ENCODE data around the gene TUBB4A. TPM values are rescaled to one million over a fixed set of nuclear protein-coding genes. Genes with fewer than 3 reads are reported as not detected.

The TUBB4A gene
- total RNA-seq, 4 donors from 2014 or later = 7.8 TPM; not detected in 3

GRCh38 chr19:6516659-6517291, 14.7 kb upstream of the TUBB4A start:
- peaks cover 4 to 39% (median 22%) of the 10 kb centered on the region in 3 donors for H3K4me1 ChIP-seq
- no peak for DNase-seq
- no peaks in the 10 kb centered on the region for H3K9me3 ChIP-seq
- no peaks in the 10 kb centered on the region for H3K36me3 ChIP-seq
- intact Hi-C loops (cut with DNase I) = loop anchor here (5.0 kb wide), 2 partner anchors 116 to 346 kb away; no protein-coding TSS in a partner anchor
- TF ChIP-seq CTCF (IDR thresholded peaks at IDR 0.05) (peak; percentile 92 to 99 (median 97)), POLR2A (IDR thresholded peaks at IDR 0.05) (no peak)
- peaks cover 0 to 3% (median 0%) of the 10 kb centered on the region in 4 donors for H3K27me3 ChIP-seq
- peak overlapping the region; percentile 46 to 81 (median 74) for H3K4me3 ChIP-seq
- WGBS, 2 donors = 0% methylated on average over 9 to 21 of the region's 38 CpGs
- peak overlapping the region; percentile 77 to 89 (median 88) for H3K27ac ChIP-seq

DNA sequence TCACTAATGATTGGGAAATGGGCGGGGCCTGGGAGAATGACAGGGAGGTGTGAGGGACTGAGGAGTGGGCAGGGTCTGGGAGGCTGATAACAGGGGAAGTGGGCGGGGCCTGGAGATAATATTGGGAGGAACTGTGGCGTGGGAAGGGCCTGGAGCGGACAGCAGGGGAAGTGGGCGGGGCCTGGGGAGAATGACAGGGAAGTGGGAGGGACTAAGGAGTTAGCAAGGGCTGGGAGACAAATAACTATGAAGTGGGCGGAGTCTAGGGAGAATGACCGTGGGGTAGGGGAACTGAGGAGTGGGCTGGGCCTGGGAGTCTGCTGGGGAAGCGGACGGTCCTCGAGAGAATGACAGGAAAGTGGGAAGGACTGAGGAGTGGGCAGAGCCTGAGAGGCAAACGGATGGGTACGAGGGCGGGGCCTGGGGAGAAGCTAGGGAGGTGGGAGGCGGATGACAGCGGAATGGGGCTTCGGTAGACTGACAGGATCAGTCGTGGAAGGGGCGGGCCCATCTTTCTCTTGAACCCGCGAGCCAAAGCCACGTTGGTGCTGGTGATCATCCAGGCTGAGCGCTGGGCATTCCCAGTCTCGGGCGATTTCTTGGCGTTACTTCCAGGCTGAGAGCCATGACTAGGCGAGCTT, 14.0 kb upstream of the TUBB4A start:
- Histone ChIP-seq H3K9me3 (no peaks in the 10 kb centered on the region), H3K27me3 (peaks cover 0 to 3% (median 0%) of the 10 kb centered on the region in 4 donors), H3K27ac (peak overlapping the region; percentile 77 to 89 (median 88)), H3K36me3 (no peaks in the 10 kb centered on the region), H3K4me1 (peaks cover 4 to 39% (median 22%) of the 10 kb centered on the region in 3 donors), H3K4me3 (peak overlapping the region; percentile 46 to 81 (median 74))
- WGBS, 2 donors = 2% methylated on average over 21 to 23 of the region's 26 CpGs
- TF ChIP-seq POLR2A (IDR thresholded peaks at IDR 0.05) = no peak
- TF ChIP-seq CTCF (IDR thresholded peaks at IDR 0.05) = no peak
- no peak for DNase-seq
- intact Hi-C loops (cut with DNase I) = loop anchor here (5.0 kb wide), 2 partner anchors 116 to 346 kb away; no protein-coding TSS in a partner anchor

GRCh38 chr19:6514926-6515544, 12.9 kb upstream of the TUBB4A start:
- 67 to 81% methylated on average over 4 to 8 of the region's 15 CpGs for WGBS, 2 donors
- peaks cover 4 to 39% (median 22%) of the 10 kb centered on the region in 3 donors for H3K4me1 ChIP-seq
- no peak overlapping the region for H3K27ac ChIP-seq
- no peaks in the 10 kb centered on the region for H3K36me3 ChIP-seq
- TF ChIP-seq POLR2A (IDR thresholded peaks at IDR 0.05) (no peak), CTCF (IDR thresholded peaks at IDR 0.05) (no peak)
- peaks cover 0 to 2% (median 0%) of the 10 kb centered on the region in 4 donors for H3K27me3 ChIP-seq
- intact Hi-C loops (cut with DNase I) = loop anchor here (5.0 kb wide), 2 partner anchors 117 to 347 kb away; no protein-coding TSS in a partner anchor
- no peak overlapping the region for H3K4me3 ChIP-seq
- no peak for DNase-seq
- H3K9me3 ChIP-seq = no peaks in the 10 kb centered on the region

GRCh38 chr19:6514089-6514488, 12.0 kb upstream of the TUBB4A start:
- no peak for DNase-seq
- intact Hi-C loops (cut with DNase I) = no loop called here
- no peak overlapping the region for H3K4me3 ChIP-seq
- H3K9me3 ChIP-seq = no peaks in the 10 kb centered on the region
- TF ChIP-seq CTCF (IDR thresholded peaks at IDR 0.05) (no peak), POLR2A (IDR thresholded peaks at IDR 0.05) (no peak)
- H3K36me3 ChIP-seq = no peaks in the 10 kb centered on the region
- 70 to 76% methylated on average over 7 to 9 of the region's 9 CpGs for WGBS, 2 donors
- peaks cover 0 to 29% (median 18%) of the 10 kb centered on the region in 3 donors for H3K4me1 ChIP-seq
- no peaks in the 10 kb centered on the region for H3K27me3 ChIP-seq
- no peak overlapping the region for H3K27ac ChIP-seq

GRCh38 chr19:6510618-6511017, 8.5 kb upstream of the TUBB4A start:
- no peak overlapping the region for H3K27ac ChIP-seq
- no peak for TF ChIP-seq CTCF (IDR thresholded peaks at IDR 0.05)
- TF ChIP-seq POLR2A (IDR thresholded peaks at IDR 0.05) = no peak
- WGBS, 2 donors = 77 to 92% methylated on average over 6 to 7 of the region's 7 CpGs
- H3K27me3 ChIP-seq = no peaks in the 10 kb centered on the region
- H3K4me1 ChIP-seq = no peaks in the 10 kb centered on the region
- no peaks in the 10 kb centered on the region for H3K36me3 ChIP-seq
- DNase-seq = no peak
- intact Hi-C loops (cut with DNase I) = no loop called here
- H3K4me3 ChIP-seq = no peak overlapping the region
- no peaks in the 10 kb centered on the region for H3K9me3 ChIP-seq

Data from esophagus squamous epithelium (tissue), 5 donors.